Renal pelvis (tissue), 4 donors: Measurements from ENCODE around the gene PRSS58. TPM values are rescaled to one million over a fixed set of nuclear protein-coding genes. Genes with fewer than 3 reads are reported as not detected.

ENCODE experiments used
- DNase-seq: peaks from one replicate; pipeline ENCODE4 v3.0.0-alpha.2; 2013
- polyA plus RNA-seq, 3 donors: library from polyadenylated mRNA; unstranded; fragments of 120-200 nt; gene quantifications; one replicate each; pipeline ENCODE4 v1.2.1, GENCODE V29; 2013; ENCODE audit not compliant: insufficient read length in 3 of 3

PRSS58 gene
- polyA plus RNA-seq, 3 donors: not detected

DNA sequence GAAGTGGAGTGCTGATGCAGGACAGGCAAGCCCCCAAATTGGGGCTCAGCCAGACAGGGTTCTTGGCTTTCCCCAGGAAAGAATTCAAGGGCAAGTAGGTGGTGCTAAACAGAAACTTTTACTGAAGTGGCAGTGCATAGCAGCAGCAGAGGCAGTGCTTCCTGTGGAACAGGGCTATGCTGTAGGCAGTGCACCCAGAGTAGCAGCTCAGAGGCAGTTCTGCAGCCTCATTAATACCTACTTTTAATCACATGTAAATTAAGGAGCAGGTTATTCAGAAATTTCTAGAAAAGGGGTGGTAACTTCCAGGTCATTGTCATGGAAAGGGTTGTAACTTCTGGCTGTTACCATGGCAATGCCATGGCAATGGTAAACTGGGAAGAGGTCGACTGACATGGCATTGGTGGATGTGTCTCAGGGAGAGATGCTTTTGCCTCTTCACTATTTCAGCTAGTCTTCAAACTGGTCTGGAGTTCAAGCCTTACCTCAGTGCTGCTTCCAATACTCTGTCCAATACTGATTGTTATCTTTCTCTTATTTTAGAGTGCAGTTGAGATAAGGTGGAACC is 29.2 kb downstream of the PRSS58 start:
- DNase-seq: no peak

Other genes with a start within 250 kb of the PRSS58 start
- gene MGAM2, start 146.3 kb downstream of the PRSS58 start, polyA plus RNA-seq: 1 to 10 TPM; 1.0 to 1.1 (median 1.0) TPM